Stimulated activated naive CD4-positive, alpha-beta T cell treated with Interleukin-2 at 50 U/mL for 16 hours (primary cell): Measurements from ENCODE around the gene RABGEF1.
A peak's percentile ranks its signal among the peaks of the same experiment; 100 is the strongest.
"Not testable (repeated sequence)": the region's sequence is repeated elsewhere in the genome, so short reads cannot be mapped to it uniquely, and the experiment has no call there.

Experiments used
- DNase-seq: peaks from one replicate; lab custom pipeline; 2025; lab: John Stamatoyannopoulos, UW

Gene RABGEF1

DNA sequence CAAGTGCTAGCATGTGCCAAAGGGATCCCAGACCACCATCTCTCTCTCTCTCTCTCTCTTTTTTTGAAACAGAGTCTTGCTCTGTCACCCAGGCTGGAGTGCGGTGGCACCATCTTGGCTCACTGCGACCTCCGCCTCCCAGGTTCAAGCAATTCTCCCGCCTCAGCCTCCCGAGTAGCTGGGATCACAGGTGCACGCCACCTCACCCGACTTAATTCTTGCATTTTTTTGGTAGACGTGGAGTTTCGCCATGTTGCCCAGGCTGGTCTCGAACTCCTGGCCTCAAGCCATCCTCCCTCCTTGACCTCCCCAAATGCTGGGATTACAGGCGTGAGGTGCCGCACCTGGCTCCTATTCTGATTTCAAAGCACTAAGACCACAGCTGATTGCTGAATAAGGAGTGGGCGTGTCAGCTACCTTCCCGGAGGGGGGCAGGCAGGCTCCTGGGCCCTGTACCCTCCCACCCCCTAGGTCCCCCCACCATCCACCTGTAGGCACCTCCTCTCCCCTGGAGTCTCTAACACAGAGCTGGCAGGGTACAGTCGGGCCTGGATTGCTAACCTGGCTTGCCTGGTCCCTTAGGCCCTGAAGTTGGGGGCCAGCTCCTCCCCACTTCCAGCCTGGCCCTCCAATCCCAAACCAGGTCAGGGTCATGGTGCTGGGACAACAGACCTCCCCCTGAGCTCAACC is 74.8 kb downstream of the RABGEF1 start:
- not testable (repeated sequence) for DNase-seq

DNA sequence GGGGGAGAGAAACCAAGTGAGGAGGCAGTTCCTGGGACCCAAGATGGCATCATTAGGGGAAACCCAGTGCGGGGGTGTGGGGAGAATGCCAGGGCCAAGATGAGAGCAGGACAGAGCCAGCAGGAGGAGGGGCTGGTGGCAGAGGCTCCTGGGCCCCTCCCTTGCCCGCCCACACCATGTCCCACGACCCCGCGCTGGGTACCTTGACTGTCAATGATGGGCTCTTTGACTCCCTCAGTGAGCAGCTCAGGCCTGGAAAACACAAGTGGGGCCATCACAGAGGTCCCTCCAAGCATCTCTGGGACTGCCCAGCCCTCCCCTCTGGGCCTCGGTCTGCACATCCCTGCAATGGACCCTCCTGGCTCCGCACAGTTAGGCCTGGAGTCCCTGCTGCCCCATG is 75.4 kb downstream of the RABGEF1 start:
- DNase-seq = no peak

DNA sequence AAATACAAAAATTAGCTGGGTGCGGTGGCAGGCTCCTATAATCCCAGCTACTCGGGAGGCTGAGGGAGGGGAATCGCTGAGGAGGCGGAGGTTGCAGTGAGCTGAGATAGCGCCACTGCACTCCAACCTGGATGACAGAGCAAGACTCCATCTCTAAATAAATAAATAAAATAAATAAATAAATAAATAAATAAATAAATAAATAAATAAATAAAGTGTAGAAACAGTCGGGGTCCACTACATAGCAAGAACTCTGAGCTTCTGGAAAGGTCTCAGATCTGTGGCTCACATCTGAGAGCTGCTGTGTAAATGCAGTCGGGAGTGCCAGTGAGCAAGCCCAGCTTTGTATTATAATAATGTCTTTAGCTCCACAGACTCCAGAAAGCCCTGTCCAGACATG is 76.1 kb downstream of the RABGEF1 start:
- not testable (repeated sequence) for DNase-seq

DNA sequence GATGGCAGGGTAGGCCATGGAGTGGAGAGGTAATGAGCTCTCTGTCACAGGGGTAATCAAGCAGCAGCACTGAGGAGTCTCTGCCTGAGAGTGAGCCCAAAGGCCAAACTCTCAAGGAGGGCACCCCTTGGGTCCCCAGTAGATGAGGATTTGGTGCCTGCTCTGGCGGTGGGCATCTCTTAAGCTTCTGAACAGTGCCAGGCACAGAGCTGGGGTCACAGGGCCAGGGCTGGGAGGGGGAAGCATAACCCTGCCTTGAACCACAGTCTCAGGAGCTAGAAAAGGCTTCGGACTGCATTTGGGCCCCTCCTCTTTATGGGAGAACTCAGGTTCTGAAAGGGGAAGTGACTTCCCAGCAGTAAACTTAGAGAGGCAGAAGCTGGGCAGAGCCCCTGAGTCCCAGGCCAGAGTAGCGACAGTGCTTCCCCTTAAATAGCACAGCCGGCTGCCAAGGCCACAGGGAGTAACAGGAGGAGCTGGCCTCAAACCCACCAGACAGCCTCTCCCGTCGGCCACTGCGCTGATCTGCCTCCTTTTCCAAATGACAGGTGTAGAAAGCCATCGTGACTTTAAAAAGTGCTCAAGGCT is 76.8 kb downstream of the RABGEF1 start:
- not testable (repeated sequence) for DNase-seq

DNA sequence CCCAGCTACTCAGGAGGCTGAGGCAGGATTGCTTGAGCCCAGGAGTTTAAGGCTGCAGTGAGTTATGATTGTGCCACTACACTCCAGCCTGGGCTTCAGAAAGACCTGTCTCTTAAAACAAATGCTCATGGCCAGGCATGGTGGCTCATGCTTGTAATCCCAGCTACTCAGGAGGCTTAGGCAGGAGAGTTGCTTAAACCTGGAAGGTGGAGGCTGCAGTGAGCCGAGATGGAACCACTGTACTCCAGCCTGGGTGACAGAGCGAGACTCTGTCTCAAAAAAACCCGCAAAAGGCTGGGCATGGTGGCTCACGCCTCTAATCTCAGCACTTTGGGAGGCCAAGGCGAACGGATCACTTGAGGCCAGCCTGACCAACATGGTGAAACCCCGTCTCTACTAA is 77.4 kb downstream of the RABGEF1 start:
- not testable (repeated sequence) for DNase-seq

DNA sequence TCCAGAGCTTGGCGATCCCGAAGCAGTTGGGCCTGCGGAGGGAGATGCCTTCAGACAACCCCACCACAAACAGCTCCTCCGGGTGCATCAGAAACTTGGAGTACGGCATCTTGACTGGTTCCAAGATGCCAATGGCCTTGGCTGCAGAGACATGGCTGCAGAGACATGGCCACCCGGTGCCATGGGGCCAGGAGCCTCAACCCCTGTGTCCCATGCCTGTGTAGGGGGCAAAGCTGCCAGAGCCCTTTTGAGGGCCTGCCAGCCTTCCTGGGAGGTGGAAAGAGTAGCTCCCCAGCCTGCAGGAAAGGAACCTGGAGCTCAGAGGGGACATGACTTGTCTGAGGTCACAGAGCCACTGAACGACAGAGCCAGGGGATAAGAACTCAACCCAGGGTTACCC is 83.5 kb downstream of the RABGEF1 start:
- DNase-seq = no peak

DNA sequence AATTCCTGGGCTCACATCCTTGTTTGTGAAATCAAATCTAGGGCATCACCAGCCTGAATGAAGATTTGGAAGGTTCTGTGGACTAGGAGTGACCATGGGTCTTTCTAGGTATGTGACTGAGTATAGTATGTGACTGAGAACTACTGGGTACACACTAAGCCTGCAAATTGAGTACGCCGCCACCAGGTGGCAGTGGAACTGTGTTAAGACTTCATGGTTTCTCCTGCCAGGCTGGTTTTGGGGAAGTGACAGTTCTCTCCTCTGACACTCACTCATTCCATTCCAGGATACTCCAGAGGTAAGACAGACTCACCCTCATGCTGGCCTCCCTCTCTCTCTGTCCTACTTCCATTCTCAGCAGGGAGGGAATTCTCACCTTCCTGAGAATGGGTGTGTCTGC is 85.0 kb downstream of the RABGEF1 start:
- peak; percentile 3 for DNase-seq

DNA sequence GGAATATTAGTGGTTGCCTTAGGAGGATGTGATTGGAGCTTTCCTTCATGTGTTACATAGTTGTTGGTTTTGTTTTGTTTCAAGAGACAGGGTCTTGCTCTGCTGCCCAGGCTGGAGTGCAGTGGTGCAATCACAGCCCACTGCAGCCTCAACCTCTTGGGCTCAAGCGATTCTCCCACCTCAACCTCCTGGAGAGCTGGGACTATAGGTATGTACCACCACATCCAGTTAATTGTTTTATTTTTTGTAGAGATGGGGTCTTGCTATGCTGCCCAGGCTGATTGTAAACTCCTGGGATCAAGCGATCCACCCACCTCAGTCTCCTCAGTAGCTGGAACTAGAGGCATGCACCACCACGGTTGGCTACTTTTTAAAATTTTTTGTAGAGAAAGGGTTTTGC is 86.1 kb downstream of the RABGEF1 start:
- no peak for DNase-seq

DNA sequence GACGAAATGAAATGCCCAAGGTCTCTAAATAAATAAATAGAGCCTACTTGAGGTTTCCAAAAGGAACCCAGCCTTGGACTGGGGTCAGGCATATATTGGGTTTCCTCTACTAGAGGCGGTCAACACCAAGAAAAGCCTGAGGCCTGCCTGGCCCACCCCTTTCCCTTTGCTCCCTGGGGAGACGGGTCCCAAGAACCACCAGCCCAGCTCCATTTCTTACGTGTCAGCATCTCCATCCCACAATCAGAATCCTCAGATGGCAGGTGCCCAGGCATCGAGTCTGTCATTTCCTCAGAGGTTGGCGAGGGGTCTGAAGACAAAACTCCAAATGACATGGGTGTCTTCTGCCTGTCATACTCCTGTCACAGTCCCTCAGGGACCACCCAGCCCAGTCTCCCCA is 90.4 kb downstream of the RABGEF1 start:
- DNase-seq = not testable (repeated sequence)

DNA sequence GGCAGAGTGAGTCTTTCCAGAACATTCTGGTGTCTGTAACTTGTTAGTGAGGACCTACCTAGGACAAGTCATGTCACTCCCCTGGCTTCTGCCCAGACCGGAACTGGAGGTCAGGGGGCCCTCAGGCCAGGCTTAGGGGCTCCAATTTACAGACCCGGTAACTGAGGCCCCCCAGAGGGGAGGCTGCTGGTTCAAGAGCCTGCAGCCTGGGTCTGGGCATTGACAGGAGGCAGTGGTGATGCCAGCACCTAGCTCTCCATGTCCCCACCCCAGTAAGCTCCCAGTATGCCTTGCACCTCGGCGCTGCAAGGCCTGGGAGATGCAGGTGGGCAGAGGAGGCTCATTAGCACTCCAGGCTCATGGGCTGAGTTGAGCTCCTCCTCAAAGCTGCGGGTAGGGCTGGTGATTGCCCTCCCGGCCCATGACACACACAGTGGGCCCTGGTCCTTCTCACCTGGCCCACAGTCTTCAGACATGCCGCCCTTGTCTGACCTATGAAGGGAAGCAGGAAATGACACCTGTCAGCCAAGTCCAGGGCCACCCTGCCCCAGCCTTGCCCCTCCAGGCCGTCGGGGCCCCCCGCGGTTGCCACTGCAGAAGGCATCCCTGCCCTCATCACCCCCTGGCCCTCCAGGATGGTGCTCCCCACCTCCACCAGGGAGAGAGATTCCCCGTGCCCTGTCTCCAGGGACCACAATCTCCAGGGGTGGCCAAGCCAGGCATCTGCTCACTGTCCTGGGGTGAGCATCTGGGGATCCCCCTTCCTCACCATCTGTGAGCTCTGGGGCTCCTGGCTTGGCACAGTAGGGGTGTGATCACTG is 92.2 kb downstream of the RABGEF1 start:
- no peak for DNase-seq

DNA sequence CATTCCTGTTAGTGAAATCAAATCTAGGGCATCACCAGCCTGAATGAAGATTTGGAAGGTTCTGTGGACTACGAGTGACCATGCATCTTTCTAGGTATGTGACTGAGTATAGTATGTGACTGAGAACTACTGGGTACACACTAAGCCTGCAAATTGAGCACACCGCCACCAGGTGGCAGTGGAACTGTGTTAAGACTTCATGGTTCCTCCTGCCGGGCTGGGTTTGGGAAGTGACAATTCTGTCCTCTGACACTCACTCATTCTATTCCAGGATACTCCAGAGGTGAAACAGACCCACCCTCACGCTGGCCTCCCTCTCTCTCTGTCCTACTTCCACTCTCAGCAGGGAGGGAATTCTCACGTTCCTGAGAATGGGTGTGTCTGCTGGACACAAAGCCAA is 96.5 kb downstream of the RABGEF1 start:
- DNase-seq = no peak

DNA sequence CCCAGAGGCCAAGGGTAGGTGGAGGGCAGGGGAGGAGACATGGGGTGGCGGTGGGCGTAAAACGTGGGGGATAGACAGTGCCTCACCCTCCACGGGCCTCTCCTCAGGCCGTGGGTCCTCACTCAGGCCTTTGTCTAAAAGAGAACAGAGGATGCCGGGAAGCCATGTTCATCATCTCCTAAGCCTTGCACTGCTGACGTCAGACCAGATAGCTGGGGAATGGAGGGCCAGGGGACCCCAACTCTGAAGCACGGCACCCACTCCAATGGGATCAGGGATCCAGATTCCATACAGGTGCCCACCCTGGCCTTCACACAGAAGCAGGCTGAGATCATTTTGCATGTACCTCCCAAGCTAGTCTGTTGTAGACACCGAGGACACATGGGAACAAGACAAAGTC is 97.1 kb downstream of the RABGEF1 start:
- DNase-seq = no peak

DNA sequence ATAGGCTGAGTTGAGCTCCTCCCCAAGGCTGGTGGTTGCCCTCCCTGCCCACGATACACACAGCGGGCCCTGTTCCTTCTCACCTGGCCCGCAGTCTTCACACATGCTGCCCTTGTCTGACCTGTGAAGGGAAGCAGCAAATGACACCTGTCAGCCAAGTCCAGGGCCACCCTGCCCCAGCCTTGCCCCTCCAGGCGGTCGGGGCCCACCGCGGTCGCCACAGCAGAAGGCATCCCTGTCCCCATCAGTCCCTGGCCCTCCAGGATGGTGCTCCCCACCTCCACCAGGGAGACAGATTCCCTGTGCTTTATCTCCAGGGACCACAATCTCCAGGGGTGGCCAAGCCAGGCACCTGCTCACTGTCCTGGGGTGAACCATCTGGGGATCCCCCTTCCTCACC is 99.3 kb downstream of the RABGEF1 start:
- no peak for DNase-seq

DNA sequence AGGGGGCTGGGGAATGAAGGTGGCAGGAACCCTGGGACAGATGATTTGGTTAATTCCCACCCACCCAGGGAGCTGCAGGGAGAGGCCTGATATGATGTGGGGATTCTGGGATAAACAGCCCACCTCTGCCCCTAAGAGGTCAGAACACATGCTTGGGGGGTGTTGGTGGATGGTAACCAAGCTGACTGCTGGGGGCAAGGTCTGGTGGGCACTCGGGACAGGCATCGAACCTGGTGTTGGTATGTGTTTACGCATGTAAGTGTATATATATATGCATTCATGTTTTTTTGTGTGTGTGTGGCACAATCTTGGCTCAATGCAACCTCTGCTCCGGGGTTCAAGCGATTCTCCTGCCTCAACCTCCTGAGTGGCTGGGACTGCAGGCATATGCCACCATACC is 99.8 kb downstream of the RABGEF1 start:
- DNase-seq = no peak

DNA sequence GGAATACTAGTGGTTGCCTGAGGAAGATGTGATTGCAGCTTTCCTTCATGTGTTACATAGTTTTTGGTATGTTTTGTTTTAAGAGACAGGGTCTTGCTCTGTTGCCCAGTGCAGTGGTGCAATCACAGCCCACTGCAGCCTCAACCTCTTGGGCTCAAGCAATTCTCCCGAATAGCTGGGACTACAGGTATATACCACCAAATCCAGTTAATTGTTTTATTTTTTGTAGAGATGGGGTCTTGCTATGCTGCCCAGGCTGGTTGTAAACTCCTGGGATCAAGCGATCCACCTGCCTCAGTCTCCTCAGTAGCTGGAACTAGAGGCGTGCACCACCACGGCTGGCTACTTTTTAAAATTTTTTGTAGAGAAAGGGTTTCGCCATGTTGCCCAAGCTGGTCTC is 101.4 kb downstream of the RABGEF1 start:
- DNase-seq = no peak

DNA sequence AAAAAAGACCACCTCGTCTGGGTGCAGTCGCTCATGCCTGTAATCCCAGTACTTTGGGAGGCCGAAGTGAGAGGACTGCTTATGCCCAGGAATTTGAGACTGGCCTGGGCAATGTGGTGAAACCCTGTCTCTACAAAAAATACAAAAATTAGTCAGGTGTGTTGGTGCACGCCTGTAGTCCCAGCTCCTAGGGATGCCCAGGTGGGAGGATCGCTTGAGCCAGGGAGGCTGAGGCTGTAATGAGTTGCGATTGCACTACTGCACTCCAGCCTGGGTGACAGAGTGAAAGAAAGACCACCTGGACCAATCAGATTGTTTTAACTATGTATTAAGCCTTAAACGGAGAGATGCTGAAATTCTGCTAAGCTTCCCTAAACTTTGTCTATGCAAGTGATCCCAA is 103.0 kb downstream of the RABGEF1 start:
- DNase-seq = not testable (repeated sequence)

DNA sequence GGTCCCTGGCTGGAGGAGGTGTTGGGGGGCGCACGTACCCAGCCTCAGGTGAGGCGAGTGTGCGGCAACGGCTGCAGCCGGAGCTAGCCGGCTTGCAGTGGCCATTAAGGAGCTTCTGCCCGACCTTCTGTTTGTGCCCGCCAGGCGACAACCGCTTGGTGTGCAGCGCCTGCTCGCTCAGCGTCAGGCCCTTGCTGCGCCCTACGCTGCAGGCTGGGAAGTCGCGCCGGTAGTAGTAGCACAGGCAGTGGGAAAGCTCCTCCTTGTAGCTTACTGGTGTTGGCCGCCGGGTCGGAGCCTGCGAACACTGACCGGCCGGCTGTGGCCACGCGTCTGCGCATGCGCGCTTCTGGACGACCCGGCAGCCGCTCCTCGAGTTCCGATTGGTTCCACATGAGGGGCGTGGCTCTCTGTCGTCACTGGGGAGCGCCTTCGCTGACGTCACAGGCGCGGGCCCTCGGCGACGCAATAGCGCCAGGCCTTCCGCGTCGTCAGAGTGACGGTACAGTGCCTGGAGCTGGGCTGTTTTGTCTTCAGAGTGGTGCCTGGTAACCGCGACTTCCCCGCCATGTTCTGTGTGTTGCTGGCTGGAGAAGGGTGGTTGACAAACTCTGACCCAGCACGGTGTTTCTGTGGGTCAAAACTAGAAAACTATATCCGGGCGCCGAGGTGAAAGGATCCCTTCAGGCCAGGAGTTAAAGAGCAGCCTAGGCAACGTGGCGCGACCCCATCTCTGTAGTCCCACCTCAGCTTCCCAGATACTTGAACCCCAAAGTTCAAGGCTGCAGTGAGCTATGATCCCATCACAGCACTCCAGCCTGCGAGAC is 104.2 kb downstream of the RABGEF1 start:
- DNase-seq = peak; percentile 96

DNA sequence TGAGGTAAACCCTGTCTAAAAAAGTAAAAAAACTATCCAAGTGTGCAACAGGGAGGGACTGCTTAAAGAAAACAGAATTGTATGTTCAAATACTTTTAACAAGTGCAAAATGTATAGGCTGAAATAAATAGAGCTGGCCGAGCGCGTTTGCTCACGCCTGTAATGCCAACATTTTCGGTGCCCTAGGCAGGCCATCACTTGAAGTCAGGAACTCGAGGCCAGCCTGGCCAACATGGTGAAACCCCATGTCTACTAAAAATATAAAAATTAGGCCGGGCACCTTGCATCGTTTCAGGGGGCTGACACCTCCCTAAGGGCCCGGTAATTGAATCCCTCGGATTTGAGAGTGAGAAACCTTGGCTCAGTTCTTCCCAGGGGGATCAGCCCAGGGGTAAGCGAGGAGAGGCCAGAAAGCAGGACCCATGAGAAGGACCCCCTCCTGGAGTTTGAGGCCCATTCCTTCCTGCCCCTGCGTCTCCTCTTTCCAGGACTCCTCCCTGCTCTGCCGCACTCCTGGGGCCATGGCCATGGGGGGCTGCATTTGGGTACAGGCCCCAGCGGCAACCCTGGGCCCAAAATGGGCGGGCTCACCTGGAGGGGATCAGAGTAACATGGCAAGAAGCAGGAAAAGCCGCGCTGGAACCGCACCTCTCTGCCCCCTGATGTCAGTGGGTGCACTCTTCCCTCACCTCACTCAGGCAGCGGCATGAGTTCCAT is 105.0 kb downstream of the RABGEF1 start:
- DNase-seq = no peak

DNA sequence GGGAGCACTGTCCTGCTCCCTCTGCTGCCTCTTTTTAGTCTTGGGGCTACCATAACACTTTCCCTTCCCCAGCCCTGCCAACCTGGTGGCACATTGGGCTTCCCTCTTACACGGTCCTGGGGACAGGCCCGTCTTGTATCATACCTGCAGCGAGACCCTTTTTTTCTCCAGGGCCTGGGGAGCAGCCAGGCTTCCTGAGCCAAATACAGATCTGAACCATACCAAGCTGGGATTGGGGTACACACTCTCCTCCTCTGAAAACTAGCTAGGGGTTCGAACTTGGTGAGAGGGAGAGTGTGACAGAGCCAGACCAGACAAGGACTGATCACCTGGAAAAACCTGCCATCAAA is 105.5 kb downstream of the RABGEF1 start:
- DNase-seq = not testable (repeated sequence)

DNA sequence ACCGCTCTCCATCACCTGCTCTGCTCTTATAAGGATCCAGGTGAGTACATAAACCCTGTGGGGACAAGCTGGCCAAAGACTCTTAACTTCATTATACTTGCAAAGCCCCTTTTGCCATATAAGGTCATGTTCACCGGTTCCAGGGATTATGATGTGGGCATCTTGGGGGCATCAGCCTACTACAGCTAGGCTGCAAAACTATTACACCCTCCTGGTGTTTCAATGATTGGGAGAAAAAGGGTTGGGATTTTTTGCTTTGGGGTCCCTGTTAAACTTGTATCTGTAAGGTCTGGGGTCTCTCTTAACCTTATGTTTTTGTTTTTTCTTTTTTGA is 107.0 kb downstream of the RABGEF1 start:
- not testable (repeated sequence) for DNase-seq

DNA sequence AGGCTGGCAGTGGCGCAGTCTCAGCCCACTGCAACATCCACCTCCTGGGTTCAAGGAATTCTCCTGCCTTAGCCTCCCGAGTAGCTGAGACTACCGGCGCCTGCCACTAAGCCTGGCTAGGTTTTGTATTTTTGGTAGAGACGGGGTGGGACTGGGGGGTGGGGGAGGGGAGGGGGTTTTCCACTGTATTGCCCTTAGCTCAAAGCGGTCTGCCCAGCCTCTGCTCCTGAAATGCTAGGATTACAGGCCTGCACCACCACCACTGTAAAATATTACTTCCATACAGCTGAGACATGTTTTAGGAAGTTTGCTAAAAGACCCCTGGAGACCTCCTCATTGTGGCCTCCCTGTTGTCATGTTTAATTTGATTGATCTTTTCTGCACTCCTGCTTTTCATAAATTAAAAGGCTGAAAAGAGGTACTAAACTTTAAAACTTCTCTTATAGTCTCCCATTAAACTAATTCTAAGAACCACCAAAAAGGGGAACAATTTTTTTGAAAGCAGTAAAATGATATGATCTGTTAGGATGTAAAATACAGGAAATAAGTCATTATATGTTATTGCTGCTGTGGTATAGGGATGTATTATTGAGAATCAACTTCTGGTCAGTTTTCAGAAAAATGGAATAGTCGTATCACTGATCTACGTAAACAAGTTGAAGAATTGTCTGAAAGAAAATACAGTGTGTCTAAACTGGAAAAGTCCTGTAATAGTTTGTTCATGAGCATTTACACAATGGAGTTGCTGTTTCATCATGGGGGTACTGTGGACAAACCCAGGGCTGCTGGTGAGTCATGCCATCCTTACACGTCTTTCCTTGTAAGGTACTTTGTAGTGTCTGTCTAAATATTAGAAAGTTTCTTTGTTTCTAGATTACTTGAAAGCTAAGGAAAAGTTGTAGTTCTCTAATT is 107.6 kb downstream of the RABGEF1 start:
- no peak for DNase-seq
